Peyer's patch (tissue), 4 donors: ENCODE measurements around the gene TMEM163. TPM values are rescaled to one million over a fixed set of nuclear protein-coding genes. Genes with fewer than 3 reads are reported as not detected.

Experiments
- DNase-seq, 3 donors: peaks; one replicate each; pipeline ENCODE4 v3.0.0-alpha.2; 2017 to 2019
- H3K27ac ChIP-seq, 4 donors: fragments of 200-600 bp; sonication (generic); one replicate each; pipeline ENCODE4 v1.5.1; 2016 to 2019
- H3K27me3 ChIP-seq, 2 donors: fragments of 200-600 bp; sonication (generic); one replicate each; pipeline ENCODE4 v1.5.1; 2019
- H3K36me3 ChIP-seq, 3 donors: fragments of 200-600 bp; sonication (generic); one replicate each; pipeline ENCODE4 v1.5.1; 2016 to 2019
- H3K4me1 ChIP-seq, 4 donors: fragments of 200-600 bp; sonication (generic); one replicate each; pipeline ENCODE4 v1.5.1; 2016 to 2019
- H3K4me3 ChIP-seq, 4 donors: fragments of 200-600 bp; sonication (generic); 1 replicate in 3 of 4; 2 replicates in 1 of 4; pipeline ENCODE4 v1.5.1; 2016 to 2019; ENCODE audit warnings: mild to moderate bottlenecking in 1 of 4
- H3K9me3 ChIP-seq, 4 donors: fragments of 200-600 bp; sonication (generic); one replicate each; pipeline ENCODE4 v1.5.1; 2016 to 2019; ENCODE audit warnings: mild to moderate bottlenecking in 1 of 4
- POLR2A ChIP-seq, 2 donors: fragments of 450-650 bp; IDR thresholded peaks; one replicate each; pipeline ENCODE4 v1.5.1; 2017; ENCODE audit warnings: antibody characterized with exemption in 2 of 2, mild to moderate bottlenecking in 2 of 2, moderate library complexity in 2 of 2
- total RNA-seq, 4 donors: library from RNA; depleted of rRNA; stranded (reverse); fragments of >200 nt; gene quantifications; one replicate each; pipeline ENCODE4 v1.1.0, GENCODE V29; 2016
- TF ChIP-seq, protein P1 (sequence below), 6 experiments: fragments of 450-650 bp in 4 of 6; fragments of 200-600 bp in 2 of 6; sonication (generic) in 1 of 6; IDR thresholded peaks; one replicate each; pipeline ENCODE4 v1.5.1; 2017 to 2019; ENCODE audit warnings: antibody characterized with exemption in 6 of 6, mild to moderate bottlenecking in 3 of 6, moderate library complexity in 1 of 6

Gene TMEM163
- total RNA-seq, result 1 to 10 TPM in 1 of 4 donors, not detected in 3; 1.7 TPM

DNA sequence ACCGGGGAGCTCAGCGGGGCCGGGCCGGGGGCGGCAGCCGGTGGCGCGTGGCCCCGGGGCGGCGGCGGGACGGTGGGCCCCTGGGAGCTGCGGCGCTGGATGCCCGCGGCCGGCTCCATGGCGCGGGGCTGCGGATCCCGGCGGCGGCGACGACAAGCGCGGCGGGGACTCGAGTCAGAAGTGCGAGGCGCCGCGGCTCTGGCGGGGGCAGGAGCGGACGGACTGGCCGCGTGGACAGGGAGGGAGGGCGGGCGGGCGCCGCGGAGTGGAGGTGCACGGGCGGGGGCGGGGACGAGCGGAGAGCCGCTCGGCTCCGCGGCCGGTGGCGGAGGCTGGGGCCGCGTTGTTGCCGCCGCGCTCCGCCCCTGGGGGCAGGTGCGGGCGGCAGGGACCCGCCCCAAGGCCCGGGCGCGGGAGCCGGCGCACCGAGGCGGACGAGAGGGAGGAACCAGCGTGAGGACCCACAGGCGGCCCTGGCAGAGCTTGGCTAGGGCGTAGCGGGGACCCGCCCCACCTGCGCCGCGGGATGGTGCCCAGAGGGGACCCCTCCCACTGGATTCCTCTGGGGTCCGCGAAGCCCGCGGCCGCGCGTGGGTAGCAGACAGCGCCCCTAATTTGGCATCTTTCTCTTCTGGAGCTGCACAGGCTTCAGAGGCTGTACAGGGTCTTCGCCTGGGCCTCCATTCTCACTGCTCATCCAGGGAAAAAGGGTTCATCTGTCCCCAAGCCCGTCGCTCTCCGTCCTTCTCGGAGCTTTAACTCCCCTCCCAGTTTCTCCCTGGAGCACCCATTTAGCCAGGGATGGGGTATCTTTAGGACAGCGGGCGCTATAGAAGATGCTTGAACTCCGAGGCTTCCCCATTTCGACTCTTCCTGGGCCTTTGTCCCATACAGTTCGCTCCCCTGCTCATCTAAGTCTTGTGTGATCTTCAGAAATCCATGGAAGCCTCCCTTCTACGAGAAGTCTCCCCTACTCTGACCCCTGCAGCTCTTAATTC is at the start of gene TMEM163:
TSS of gene TMEM163 (minus strand) at position 184 of the 998 bp plus-strand sequence.
- peak within 1 kb of the TSS in 1 of 4 donors; percentile 57 for H3K27ac ChIP-seq
- peaks cover 0 to 25% of the 10 kb centered on the region in 2 donors for H3K27me3 ChIP-seq
- DNase-seq, result peak in 1 of 3 donors; percentile 59
- TF ChIP-seq, protein P1, sequence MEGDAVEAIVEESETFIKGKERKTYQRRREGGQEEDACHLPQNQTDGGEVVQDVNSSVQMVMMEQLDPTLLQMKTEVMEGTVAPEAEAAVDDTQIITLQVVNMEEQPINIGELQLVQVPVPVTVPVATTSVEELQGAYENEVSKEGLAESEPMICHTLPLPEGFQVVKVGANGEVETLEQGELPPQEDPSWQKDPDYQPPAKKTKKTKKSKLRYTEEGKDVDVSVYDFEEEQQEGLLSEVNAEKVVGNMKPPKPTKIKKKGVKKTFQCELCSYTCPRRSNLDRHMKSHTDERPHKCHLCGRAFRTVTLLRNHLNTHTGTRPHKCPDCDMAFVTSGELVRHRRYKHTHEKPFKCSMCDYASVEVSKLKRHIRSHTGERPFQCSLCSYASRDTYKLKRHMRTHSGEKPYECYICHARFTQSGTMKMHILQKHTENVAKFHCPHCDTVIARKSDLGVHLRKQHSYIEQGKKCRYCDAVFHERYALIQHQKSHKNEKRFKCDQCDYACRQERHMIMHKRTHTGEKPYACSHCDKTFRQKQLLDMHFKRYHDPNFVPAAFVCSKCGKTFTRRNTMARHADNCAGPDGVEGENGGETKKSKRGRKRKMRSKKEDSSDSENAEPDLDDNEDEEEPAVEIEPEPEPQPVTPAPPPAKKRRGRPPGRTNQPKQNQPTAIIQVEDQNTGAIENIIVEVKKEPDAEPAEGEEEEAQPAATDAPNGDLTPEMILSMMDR (IDR thresholded peaks at IDR 0.05), result no peak
- TF ChIP-seq POLR2A (IDR thresholded peaks at IDR 0.05), result no peak
- peaks cover 0 to 16% (median 5%) of the 10 kb centered on the region in 4 donors for H3K4me1 ChIP-seq
- no peaks in the 10 kb centered on the region for H3K9me3 ChIP-seq
- peak within 1 kb of the TSS; percentile 37 to 63 (median 48) for H3K4me3 ChIP-seq
- no peaks in the 10 kb centered on the region for H3K36me3 ChIP-seq

- DNase-seq, result no peak
- Histone ChIP-seq H3K27ac (no peak overlapping the region), H3K4me3 (no peak overlapping the region), H3K27me3 (no peaks in the 10 kb centered on the region), H3K4me1 (no peaks in the 10 kb centered on the region), H3K9me3 (no peaks in the 10 kb centered on the region), H3K36me3 (no peaks in the 10 kb centered on the region)
- TF ChIP-seq POLR2A (IDR thresholded peaks at IDR 0.05), result no peak
- TF ChIP-seq, protein P1 (IDR thresholded peaks at IDR 0.05), result no peak
These were observed 47.8 kb upstream of the TMEM163 start for GRCh38 chr2:134766583-134766982.

GRCh38 chr2:134765987-134766386 is 47.2 kb upstream of the TMEM163 start:
- no peaks in the 10 kb centered on the region for H3K27me3 ChIP-seq
- H3K4me1 ChIP-seq, result no peaks in the 10 kb centered on the region
- H3K27ac ChIP-seq, result no peak overlapping the region
- H3K36me3 ChIP-seq, result no peaks in the 10 kb centered on the region
- no peaks in the 10 kb centered on the region for H3K9me3 ChIP-seq
- no peak for DNase-seq
- no peak overlapping the region for H3K4me3 ChIP-seq
- TF ChIP-seq, protein P1 (IDR thresholded peaks at IDR 0.05), result no peak
- no peak for TF ChIP-seq POLR2A (IDR thresholded peaks at IDR 0.05)

DNA sequence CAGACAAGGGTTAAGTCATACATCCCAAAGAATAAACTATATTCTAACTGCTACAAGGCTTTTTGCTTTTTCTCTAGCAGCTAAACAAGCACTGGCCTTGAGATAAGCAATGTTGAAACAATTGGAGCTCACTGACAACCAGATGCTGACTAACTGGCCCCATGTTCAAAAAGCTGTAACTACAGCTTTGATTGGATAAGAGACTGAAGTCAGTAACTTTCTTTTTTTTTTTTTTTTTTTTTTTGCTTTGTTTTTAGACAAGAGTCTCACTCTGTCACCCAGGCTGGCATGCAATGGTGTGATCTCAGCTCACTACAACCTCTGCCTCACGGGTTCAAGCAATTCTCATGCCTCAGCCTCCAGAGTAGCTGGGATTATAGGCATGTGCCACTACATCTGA is 45.4 kb upstream of the TMEM163 start:
- no peaks in the 10 kb centered on the region for H3K27me3 ChIP-seq
- no peak overlapping the region for H3K4me3 ChIP-seq
- TF ChIP-seq, protein P1 (IDR thresholded peaks at IDR 0.05), result no peak
- TF ChIP-seq POLR2A (IDR thresholded peaks at IDR 0.05), result no peak
- H3K27ac ChIP-seq, result no peak overlapping the region
- H3K4me1 ChIP-seq, result no peaks in the 10 kb centered on the region
- H3K9me3 ChIP-seq, result no peaks in the 10 kb centered on the region
- H3K36me3 ChIP-seq, result no peaks in the 10 kb centered on the region
- no peak for DNase-seq

DNA sequence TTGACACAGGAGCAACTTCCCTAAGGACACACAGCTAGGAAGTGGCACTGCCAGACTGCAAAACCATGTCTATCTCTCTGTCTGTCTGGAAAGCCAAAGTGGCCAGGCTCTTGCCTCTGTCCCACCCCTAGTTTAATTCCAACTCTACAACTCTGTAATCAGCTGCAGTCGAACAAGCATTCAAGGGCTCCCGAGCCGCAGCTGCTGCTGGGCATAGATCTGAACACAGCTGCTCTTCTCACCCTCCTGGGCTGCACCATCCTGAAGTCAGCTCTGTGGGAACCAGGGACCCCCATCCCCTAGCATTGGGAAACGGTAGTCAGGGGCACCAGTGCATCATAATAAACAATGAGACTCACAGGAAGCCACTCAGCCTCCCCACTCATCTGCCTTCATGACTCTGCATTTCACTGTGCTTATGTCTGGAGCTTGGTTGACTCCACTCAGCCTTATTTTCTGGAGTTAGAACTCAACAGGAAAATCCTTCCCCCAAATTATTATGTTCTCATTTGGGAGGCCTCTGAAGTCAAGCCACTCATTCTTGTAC is 44.4 kb upstream of the TMEM163 start:
- Histone ChIP-seq H3K27me3 (no peaks in the 10 kb centered on the region), H3K27ac (no peak overlapping the region), H3K4me3 (no peak overlapping the region), H3K36me3 (no peaks in the 10 kb centered on the region), H3K9me3 (no peaks in the 10 kb centered on the region), H3K4me1 (no peaks in the 10 kb centered on the region)
- no peak for DNase-seq
- TF ChIP-seq, protein P1 (IDR thresholded peaks at IDR 0.05), result no peak
- TF ChIP-seq POLR2A (IDR thresholded peaks at IDR 0.05), result no peak
